ENCODE results near the gene LRRC14B. TPM values are rescaled to one million over a fixed set of nuclear protein-coding genes. Genes with fewer than 3 reads are reported as not detected.

The LRRC14B gene
- total and polyA plus RNA-seq, 4 donors: 0.09 TPM; not detected in 3

DNA sequence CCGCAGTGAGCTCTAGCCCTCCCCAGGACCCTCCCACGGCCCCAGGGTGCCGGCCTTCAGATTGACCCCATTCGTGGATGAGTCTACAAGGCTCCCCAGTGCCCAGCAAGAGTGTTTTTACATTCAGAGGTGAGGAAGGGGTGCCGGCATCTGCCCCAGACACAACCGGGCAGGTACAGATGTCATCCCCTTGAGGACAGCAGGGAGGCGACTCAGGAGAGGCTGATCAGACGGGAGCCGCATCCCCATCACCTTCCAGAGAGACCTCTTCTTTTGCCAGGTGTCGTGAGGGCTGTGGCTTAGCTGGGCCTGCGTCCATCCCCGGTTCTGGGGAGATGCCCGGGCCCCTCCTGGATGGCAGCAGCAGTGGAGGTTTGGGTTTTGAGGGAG, 4.3 kb upstream of the LRRC14B start:
- Histone ChIP-seq H3K9ac (ENCODE audit: low read depth in 1 of 2, low read length in 2 of 2) (no peak overlapping the region), H3K27me3 (ENCODE audit: control insufficient read depth in 4 of 4, insufficient read depth in 4 of 4, low read length in 3 of 4) (no peaks in the 10 kb centered on the region), H3K4me1 (ENCODE audit: control insufficient read depth in 4 of 4, insufficient read depth in 4 of 4, low read length in 3 of 4) (peaks cover 2 to 22% (median 16%) of the 10 kb centered on the region in 4 donors), H3K27ac (ENCODE audit: low read depth in 1 of 2, low read length in 2 of 2) (no peak overlapping the region), H3K4me3 (ENCODE audit: low read depth in 1 of 3, low read length in 3 of 3) (no peak overlapping the region), H3K36me3 (ENCODE audit: control insufficient read depth in 4 of 4, insufficient read depth in 3 of 4, low read depth in 1 of 4, low read length in 3 of 4) (no peaks in the 10 kb centered on the region), H3K9me3 (ENCODE audit: control insufficient read depth in 4 of 4, low read length in 3 of 4) (no peaks in the 10 kb centered on the region)
- 82% methylated on average over 13 of the region's 13 CpGs for WGBS
- no peak for DNase-seq (ENCODE audit: low spot score)
- TF ChIP-seq, protein P1, sequence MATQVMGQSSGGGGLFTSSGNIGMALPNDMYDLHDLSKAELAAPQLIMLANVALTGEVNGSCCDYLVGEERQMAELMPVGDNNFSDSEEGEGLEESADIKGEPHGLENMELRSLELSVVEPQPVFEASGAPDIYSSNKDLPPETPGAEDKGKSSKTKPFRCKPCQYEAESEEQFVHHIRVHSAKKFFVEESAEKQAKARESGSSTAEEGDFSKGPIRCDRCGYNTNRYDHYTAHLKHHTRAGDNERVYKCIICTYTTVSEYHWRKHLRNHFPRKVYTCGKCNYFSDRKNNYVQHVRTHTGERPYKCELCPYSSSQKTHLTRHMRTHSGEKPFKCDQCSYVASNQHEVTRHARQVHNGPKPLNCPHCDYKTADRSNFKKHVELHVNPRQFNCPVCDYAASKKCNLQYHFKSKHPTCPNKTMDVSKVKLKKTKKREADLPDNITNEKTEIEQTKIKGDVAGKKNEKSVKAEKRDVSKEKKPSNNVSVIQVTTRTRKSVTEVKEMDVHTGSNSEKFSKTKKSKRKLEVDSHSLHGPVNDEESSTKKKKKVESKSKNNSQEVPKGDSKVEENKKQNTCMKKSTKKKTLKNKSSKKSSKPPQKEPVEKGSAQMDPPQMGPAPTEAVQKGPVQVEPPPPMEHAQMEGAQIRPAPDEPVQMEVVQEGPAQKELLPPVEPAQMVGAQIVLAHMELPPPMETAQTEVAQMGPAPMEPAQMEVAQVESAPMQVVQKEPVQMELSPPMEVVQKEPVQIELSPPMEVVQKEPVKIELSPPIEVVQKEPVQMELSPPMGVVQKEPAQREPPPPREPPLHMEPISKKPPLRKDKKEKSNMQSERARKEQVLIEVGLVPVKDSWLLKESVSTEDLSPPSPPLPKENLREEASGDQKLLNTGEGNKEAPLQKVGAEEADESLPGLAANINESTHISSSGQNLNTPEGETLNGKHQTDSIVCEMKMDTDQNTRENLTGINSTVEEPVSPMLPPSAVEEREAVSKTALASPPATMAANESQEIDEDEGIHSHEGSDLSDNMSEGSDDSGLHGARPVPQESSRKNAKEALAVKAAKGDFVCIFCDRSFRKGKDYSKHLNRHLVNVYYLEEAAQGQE (IDR thresholded peaks at IDR 0.05): no peak
- TF ChIP-seq, protein P2, sequence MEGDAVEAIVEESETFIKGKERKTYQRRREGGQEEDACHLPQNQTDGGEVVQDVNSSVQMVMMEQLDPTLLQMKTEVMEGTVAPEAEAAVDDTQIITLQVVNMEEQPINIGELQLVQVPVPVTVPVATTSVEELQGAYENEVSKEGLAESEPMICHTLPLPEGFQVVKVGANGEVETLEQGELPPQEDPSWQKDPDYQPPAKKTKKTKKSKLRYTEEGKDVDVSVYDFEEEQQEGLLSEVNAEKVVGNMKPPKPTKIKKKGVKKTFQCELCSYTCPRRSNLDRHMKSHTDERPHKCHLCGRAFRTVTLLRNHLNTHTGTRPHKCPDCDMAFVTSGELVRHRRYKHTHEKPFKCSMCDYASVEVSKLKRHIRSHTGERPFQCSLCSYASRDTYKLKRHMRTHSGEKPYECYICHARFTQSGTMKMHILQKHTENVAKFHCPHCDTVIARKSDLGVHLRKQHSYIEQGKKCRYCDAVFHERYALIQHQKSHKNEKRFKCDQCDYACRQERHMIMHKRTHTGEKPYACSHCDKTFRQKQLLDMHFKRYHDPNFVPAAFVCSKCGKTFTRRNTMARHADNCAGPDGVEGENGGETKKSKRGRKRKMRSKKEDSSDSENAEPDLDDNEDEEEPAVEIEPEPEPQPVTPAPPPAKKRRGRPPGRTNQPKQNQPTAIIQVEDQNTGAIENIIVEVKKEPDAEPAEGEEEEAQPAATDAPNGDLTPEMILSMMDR (IDR thresholded peaks at IDR 0.05; ENCODE audit: low read depth, low read length, missing input control): no peak
- TF ChIP-seq, protein P3, sequence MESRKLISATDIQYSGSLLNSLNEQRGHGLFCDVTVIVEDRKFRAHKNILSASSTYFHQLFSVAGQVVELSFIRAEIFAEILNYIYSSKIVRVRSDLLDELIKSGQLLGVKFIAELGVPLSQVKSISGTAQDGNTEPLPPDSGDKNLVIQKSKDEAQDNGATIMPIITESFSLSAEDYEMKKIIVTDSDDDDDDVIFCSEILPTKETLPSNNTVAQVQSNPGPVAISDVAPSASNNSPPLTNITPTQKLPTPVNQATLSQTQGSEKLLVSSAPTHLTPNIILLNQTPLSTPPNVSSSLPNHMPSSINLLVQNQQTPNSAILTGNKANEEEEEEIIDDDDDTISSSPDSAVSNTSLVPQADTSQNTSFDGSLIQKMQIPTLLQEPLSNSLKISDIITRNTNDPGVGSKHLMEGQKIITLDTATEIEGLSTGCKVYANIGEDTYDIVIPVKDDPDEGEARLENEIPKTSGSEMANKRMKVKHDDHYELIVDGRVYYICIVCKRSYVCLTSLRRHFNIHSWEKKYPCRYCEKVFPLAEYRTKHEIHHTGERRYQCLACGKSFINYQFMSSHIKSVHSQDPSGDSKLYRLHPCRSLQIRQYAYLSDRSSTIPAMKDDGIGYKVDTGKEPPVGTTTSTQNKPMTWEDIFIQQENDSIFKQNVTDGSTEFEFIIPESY (IDR thresholded peaks at IDR 0.05): no peak
- TF ChIP-seq SP1 (IDR thresholded peaks at IDR 0.05) (no peak), FOXA2 (IDR thresholded peaks at IDR 0.05) (no peak), RXRA (IDR thresholded peaks at IDR 0.05) (no peak)

DNA sequence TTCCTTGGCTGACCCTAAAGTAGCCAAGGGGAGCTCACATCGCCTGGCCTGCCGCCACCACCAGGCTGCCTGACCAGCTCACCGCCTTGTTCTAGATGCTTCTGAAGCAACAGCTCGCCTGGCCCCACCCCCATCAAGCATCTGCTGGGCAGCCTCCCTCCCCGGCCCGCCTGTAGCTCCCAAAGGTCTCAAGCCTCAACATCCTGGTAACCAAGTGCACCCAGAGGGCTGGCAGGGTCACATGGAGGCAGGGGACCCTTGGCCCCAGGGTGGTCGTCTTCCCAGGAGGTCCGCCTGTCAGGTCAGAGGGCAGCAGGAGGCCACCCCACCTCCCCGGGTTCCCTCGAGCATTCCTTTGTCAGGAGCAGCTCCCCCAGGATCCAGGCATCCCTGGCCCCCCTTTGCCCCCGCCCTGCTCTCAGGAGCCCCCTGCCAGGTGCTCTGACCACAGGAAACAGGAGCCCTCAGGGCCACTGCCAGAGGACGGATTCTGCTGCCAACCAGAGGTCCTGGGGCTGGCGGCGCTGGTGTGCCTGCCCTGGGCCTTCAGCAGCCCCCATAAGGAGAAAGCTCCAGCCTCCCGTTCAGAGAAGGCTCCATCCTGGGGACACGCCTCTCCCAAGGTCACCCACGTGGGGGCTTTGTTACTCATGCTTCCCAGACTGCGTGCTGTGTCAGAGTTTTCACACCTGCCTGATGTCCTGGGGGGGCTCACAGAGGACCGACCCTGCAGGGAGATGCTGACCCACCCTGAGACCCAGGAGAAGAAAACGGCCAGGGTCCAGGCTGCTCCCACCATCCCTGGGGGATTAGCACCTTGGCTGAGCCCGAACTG, 3.5 kb upstream of the LRRC14B start:
- 60% methylated on average over 21 of the region's 21 CpGs for WGBS
- DNase-seq (ENCODE audit: low spot score): no peak
- no peaks in the 10 kb centered on the region for H3K9me3 ChIP-seq (ENCODE audit: control insufficient read depth in 4 of 4, low read length in 3 of 4)
- no peak for TF ChIP-seq TAF1 (conservative IDR thresholded peaks at IDR 0.05)
- no peak for TF ChIP-seq EGR1 (IDR thresholded peaks at IDR 0.05; ENCODE audit: low read depth in 2 of 2)
- TF ChIP-seq, protein P1 (IDR thresholded peaks at IDR 0.05): no peak
- no peak for TF ChIP-seq RXRA (IDR thresholded peaks at IDR 0.05)
- no peak for TF ChIP-seq HNF4A (conservative IDR thresholded peaks at IDR 0.05)
- TF ChIP-seq FOXA1 (IDR thresholded peaks at IDR 0.05): no peak
- TF ChIP-seq RAD21 (IDR thresholded peaks at IDR 0.05): no peak
- H3K27ac ChIP-seq (ENCODE audit: low read depth in 1 of 2, low read length in 2 of 2): no peak overlapping the region
- no peak overlapping the region for H3K4me3 ChIP-seq (ENCODE audit: low read depth in 1 of 3, low read length in 3 of 3)
- no peaks in the 10 kb centered on the region for H3K36me3 ChIP-seq (ENCODE audit: control insufficient read depth in 4 of 4, insufficient read depth in 3 of 4, low read depth in 1 of 4, low read length in 3 of 4)
- no peaks in the 10 kb centered on the region for H3K27me3 ChIP-seq (ENCODE audit: control insufficient read depth in 4 of 4, insufficient read depth in 4 of 4, low read length in 3 of 4)
- H3K4me1 ChIP-seq (ENCODE audit: control insufficient read depth in 4 of 4, insufficient read depth in 4 of 4, low read length in 3 of 4): peaks cover 2 to 22% (median 16%) of the 10 kb centered on the region in 4 donors
- no peak overlapping the region for H3K9ac ChIP-seq (ENCODE audit: low read depth in 1 of 2, low read length in 2 of 2)

Measured in liver (tissue), 9 donors.